NT2/D1 (cell line): ENCODE data around the gene GPD1L.
A peak's percentile ranks its signal among the peaks of the same experiment; 100 is the strongest.
"Not testable (repeated sequence)": the region's sequence is repeated elsewhere in the genome, so short reads cannot be mapped to it uniquely, and the experiment has no call there.

Source experiments
- DNase-seq: peaks from one replicate; pipeline ENCODE4 v3.0.0-alpha.2; 2011; ENCODE audit warnings: low read depth, low spot score
- H3K27me3 ChIP-seq: 2 replicates; pipeline ENCODE4 v1.6.0; 2011; ENCODE audit warnings: mild to moderate bottlenecking; ENCODE audit not compliant: insufficient read length, insufficient read depth
- H3K36me3 ChIP-seq: 2 replicates; pipeline ENCODE4 v1.6.1; 2011; ENCODE audit warnings: mild to moderate bottlenecking, low read length, mixed read lengths; ENCODE audit not compliant: insufficient read depth, insufficient read length
- H3K4me1 ChIP-seq: 2 replicates; pipeline ENCODE4 v1.5.1; 2011; ENCODE audit not compliant: insufficient read depth, insufficient read length
- H3K4me3 ChIP-seq: 2 replicates; pipeline ENCODE4 v1.5.1; 2011; ENCODE audit warnings: low read depth; ENCODE audit not compliant: insufficient read length
- H3K9ac ChIP-seq: 2 replicates; pipeline ENCODE4 v1.6.0; 2011; ENCODE audit warnings: low read depth; ENCODE audit not compliant: insufficient read length
- H3K9me3 ChIP-seq: 2 replicates; pipeline ENCODE4 v1.5.1; 2011; ENCODE audit warnings: mild to moderate bottlenecking, low read length; ENCODE audit not compliant: insufficient read depth
- SUZ12 ChIP-seq: IDR thresholded peaks from 2 replicates; pipeline ENCODE4 v1.6.1; 2011; ENCODE audit not compliant: insufficient read length, insufficient read depth; ENCODE audit errors: extremely low read depth
- YY1 ChIP-seq: IDR thresholded peaks from 2 replicates; pipeline ENCODE4 v1.6.1; 2011; ENCODE audit not compliant: insufficient read length, insufficient read depth
- ZNF274 ChIP-seq: IDR thresholded peaks from 2 replicates; pipeline ENCODE4 v1.6.1; 2011; ENCODE audit warnings: mild to moderate bottlenecking, low read depth, low read length

The GPD1L gene

DNA sequence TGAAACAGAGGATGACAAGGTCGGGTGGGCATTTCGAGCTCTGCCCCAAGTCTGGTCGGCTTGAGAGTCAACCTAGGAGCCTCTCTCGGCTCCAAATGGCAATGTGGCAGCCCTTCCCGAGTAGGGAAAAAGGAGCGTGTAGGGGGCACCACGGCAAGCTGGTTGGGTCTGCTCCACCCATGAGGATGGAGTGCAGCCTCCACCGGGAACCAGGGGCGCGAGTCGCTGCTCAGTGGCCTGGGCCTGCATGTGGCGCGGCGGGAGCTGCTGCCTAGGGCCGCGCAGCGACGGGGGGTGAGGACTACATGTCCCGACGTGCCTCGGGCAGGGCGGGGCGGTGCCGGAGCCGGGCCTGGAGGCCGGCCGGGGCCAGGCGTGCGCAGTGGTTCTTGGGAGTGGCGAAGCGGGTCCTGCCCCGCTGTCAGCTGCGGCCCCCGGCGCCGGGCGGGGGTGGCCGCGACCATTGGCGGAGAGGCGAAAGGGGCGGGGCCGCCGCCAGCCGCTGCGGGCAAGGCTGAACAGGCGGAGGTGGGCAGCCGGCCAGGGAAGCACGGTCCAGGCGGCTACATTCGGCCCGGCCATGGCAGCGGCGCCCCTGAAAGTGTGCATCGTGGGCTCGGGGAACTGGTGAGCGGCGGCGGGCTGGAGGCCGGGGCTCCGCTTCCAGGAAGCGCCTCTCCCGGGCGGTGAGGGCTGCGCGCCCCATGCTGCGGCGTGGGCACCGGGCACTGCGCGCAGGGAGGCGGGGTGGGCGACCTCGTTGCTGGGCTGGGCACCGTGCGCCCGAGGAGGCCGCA, at the start of gene GPD1L:
TSS of gene GPD1L (plus strand) at position 489 of the 797 bp plus-strand sequence. CDS start at position 581, 92 bp downstream.
- Histone ChIP-seq H3K4me1 (no peaks in the 10 kb centered on the region), H3K9ac (peak within 1 kb of the TSS; percentile 73), H3K27me3 (peaks cover 28% of the 10 kb centered on the region), H3K36me3 (no peaks in the 10 kb centered on the region), H3K9me3 (peaks cover 27% of the 10 kb centered on the region), H3K4me3 (peak within 1 kb of the TSS; percentile 70)
- TF ChIP-seq SUZ12 = no peak
- no peak for TF ChIP-seq YY1
- TF ChIP-seq ZNF274 = no peak
- peak; percentile 87 for DNase-seq

GRCh38 chr3:32058465-32058864, 48.0 kb upstream of the GPD1L start:
- H3K36me3 ChIP-seq, H3K27me3 ChIP-seq, H3K9me3 ChIP-seq, DNase-seq, H3K4me3 ChIP-seq, H3K9ac ChIP-seq, H3K4me1 ChIP-seq: not testable (repeated sequence)

- no peak for TF ChIP-seq YY1
- no peak for TF ChIP-seq SUZ12
- TF ChIP-seq ZNF274 = no peak
- Histone ChIP-seq H3K9ac (no peak overlapping the region), H3K4me1 (no peaks in the 10 kb centered on the region), H3K4me3 (no peak overlapping the region), H3K9me3 (no peaks in the 10 kb centered on the region), H3K27me3 (no peaks in the 10 kb centered on the region), H3K36me3 (no peaks in the 10 kb centered on the region)
- no peak for DNase-seq
Measured at GRCh38 chr3:32062950-32063582, 43.4 kb upstream of the GPD1L start.

- no peak for TF ChIP-seq ZNF274
- no peak for TF ChIP-seq SUZ12
- TF ChIP-seq YY1 = no peak
- no peaks in the 10 kb centered on the region for H3K9me3 ChIP-seq
- no peaks in the 10 kb centered on the region for H3K4me1 ChIP-seq
- H3K9ac ChIP-seq = no peak overlapping the region
- no peaks in the 10 kb centered on the region for H3K27me3 ChIP-seq
- no peak for DNase-seq
- H3K4me3 ChIP-seq = no peak overlapping the region
- H3K36me3 ChIP-seq = no peaks in the 10 kb centered on the region
Measured at GRCh38 chr3:32066686-32067085, 39.7 kb upstream of the GPD1L start.

GRCh38 chr3:32074194-32074593, 32.2 kb upstream of the GPD1L start:
- H3K4me1 ChIP-seq, H3K9me3 ChIP-seq, H3K4me3 ChIP-seq, H3K36me3 ChIP-seq, DNase-seq, H3K27me3 ChIP-seq, H3K9ac ChIP-seq: not testable (repeated sequence)

- no peak for DNase-seq
- Histone ChIP-seq H3K4me3 (no peak overlapping the region), H3K36me3 (no peaks in the 10 kb centered on the region), H3K9ac (no peak overlapping the region), H3K9me3 (no peaks in the 10 kb centered on the region), H3K4me1 (no peaks in the 10 kb centered on the region), H3K27me3 (no peaks in the 10 kb centered on the region)
- TF ChIP-seq YY1 (no peak), SUZ12 (no peak), ZNF274 (no peak)
Measured at GRCh38 chr3:32076566-32076965, 29.9 kb upstream of the GPD1L start.

DNA sequence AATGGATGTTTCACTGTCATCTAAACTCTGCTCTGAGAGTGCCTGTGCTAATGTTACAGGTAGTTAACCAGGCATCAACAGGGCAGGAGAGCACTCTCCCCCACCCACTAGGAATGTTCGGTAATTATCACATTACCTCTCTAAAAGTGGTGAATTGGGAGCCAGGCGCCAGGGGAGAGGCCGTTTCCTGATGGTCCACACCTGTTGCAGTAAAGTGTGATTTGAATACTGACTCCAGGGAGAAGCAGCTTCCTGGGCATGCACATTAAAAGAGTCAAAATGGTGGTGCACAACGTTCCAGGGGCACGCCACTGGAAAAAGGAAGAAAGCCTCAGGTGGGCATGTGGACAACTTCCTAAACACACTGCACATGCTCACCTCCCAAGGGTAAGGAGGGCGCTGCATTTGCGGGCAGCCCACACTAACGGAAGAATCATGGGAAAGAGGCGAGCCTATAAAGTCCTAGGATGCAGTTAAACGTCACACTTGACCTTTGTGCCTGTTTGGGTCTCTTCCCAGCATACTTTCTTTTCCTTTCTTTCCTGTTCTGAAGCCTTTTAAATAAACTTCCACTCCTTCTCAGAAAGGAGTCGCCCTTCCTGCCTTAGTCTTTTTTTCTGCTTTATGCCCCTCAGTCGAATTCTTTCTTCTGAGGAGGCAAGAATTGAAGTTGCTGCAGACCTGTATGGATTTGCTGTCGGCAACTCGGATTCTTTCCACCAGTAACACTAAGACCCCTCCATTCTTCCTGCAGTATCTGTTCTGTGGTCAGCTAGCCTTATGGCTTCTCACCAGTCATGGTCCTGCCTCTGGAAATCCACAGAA, 28.9 kb upstream of the GPD1L start:
- TF ChIP-seq ZNF274 (no peak), SUZ12 (no peak), YY1 (no peak)
- no peaks in the 10 kb centered on the region for H3K4me1 ChIP-seq
- no peak for DNase-seq
- H3K36me3 ChIP-seq = no peaks in the 10 kb centered on the region
- no peaks in the 10 kb centered on the region for H3K27me3 ChIP-seq
- H3K4me3 ChIP-seq = no peak overlapping the region
- H3K9ac ChIP-seq = no peak overlapping the region
- no peaks in the 10 kb centered on the region for H3K9me3 ChIP-seq
